ENCODE results near the gene PEX14. TPM values are rescaled to one million over a fixed set of nuclear protein-coding genes. Genes with fewer than 3 reads are reported as not detected.

Gene PEX14
- total RNA-seq, 5 donors from 2014 or later (not counting 1 experiment from before 2014, with no cell fraction given) = 22.3 to 24.5 (median 22.7) TPM

GRCh38 chr1:10515301-10515975, 40.7 kb downstream of the PEX14 start:
- peaks cover 16% of the 10 kb centered on the region for H3K36me3 Mint-ChIP-seq
- Histone ChIP-seq H3K4me1 (ENCODE audit: control insufficient read depth in 1 of 2, extremely low read depth in 1 of 2, insufficient read depth in 2 of 2, low read length in 2 of 2) (peaks cover 25 to 63% of the 10 kb centered on the region in 2 experiments), H3K27me3 (replicated peaks in 1 of 2; ENCODE audit: control insufficient read depth in 2 of 2, extremely low read depth in 1 of 2, insufficient read depth in 2 of 2, low read length in 1 of 2) (no peaks in the 10 kb centered on the region), H3K9me3 (no peaks in the 10 kb centered on the region), H3K36me3 (ENCODE audit: control insufficient read depth in 2 of 2, extremely low read depth in 1 of 2, insufficient read depth in 1 of 2, low read length in 1 of 2) (peaks cover 2 to 3% of the 10 kb centered on the region in 2 donors), H3K4me3 (ENCODE audit: control insufficient read depth in 1 of 2, extremely low read depth in 1 of 2, low read length in 1 of 2) (no peak overlapping the region), H3K27ac (ENCODE audit: low read length) (peak overlapping the region; percentile 16)
- H3K9me3 Mint-ChIP-seq = no peaks in the 10 kb centered on the region
- H3K27ac Mint-ChIP-seq = peak overlapping the region; percentile 81 to 93
- ATAC-seq (replicated peaks in 1 of 4) (no peak), DNase-seq (peak in 2 of 35 experiments; percentile 10 to 30)
- H3K27me3 Mint-ChIP-seq = no peaks in the 10 kb centered on the region
- CTCF ChIA-PET = interaction anchor here in 1 of 2 donors (0.6 to 0.9 kb wide), 2 partner anchors 62 to 162 kb away, joined by 3 read pairs; no protein-coding TSS in a partner anchor
- 61% methylated on average over 2 of the region's 10 CpGs for WGBS (ENCODE audit: insufficient coverage)
- H3K4me3 Mint-ChIP-seq = peak overlapping the region in 2 of 3 donors; percentile 26 to 58
- peaks cover 77 to 85% (median 81%) of the 10 kb centered on the region in 3 donors for H3K4me1 Mint-ChIP-seq
- POLR2A ChIA-PET = no interaction called here

GRCh38 chr1:10515976-10516750, 41.4 kb downstream of the PEX14 start:
- Mint-ChIP-seq H3K9me3 (no peaks in the 10 kb centered on the region), H3K27ac (peak overlapping the region; percentile 81 to 93), H3K4me3 (peak overlapping the region in 2 of 3 donors; percentile 26 to 58), H3K4me1 (peaks cover 75 to 81% (median 78%) of the 10 kb centered on the region in 3 donors), H3K36me3 (peaks cover 21% of the 10 kb centered on the region), H3K27me3 (no peaks in the 10 kb centered on the region)
- H3K9me3 ChIP-seq = no peaks in the 10 kb centered on the region
- WGBS (ENCODE audit: insufficient coverage) = 85% methylated on average over 5 of the region's 6 CpGs
- H3K4me1 ChIP-seq (ENCODE audit: control insufficient read depth in 1 of 2, extremely low read depth in 1 of 2, insufficient read depth in 2 of 2, low read length in 2 of 2) = peaks cover 21 to 58% of the 10 kb centered on the region in 2 experiments
- DNase-seq (no peak), ATAC-seq (replicated peaks in 1 of 4) (no peak)
- no peaks in the 10 kb centered on the region for H3K27me3 ChIP-seq (replicated peaks in 1 of 2; ENCODE audit: control insufficient read depth in 2 of 2, extremely low read depth in 1 of 2, insufficient read depth in 2 of 2, low read length in 1 of 2)
- ChIA-PET CTCF (interaction anchor here in 1 of 2 donors (0.6 to 0.9 kb wide), 2 partner anchors 61 to 161 kb away, joined by 3 read pairs; no protein-coding TSS in a partner anchor), POLR2A (no interaction called here)
- H3K36me3 ChIP-seq (ENCODE audit: control insufficient read depth in 2 of 2, extremely low read depth in 1 of 2, insufficient read depth in 1 of 2, low read length in 1 of 2) = peaks cover 2 to 5% of the 10 kb centered on the region in 2 donors
- peak overlapping the region; percentile 16 for H3K27ac ChIP-seq (ENCODE audit: low read length)
- H3K4me3 ChIP-seq (ENCODE audit: control insufficient read depth in 1 of 2, extremely low read depth in 1 of 2, low read length in 1 of 2) = no peak overlapping the region

- no peaks in the 10 kb centered on the region for H3K27me3 Mint-ChIP-seq
- H3K4me3 Mint-ChIP-seq = peak overlapping the region in 2 of 3 donors; percentile 32 to 50
Measured at GRCh38 chr1:10516925-10517676, 42.4 kb downstream of the PEX14 start.

GRCh38 chr1:10517677-10517982, 42.9 kb downstream of the PEX14 start:
- H3K36me3 ChIP-seq (ENCODE audit: control insufficient read depth in 2 of 2, extremely low read depth in 1 of 2, insufficient read depth in 1 of 2, low read length in 1 of 2) = peaks cover 2 to 5% of the 10 kb centered on the region in 2 donors
- H3K4me1 ChIP-seq (ENCODE audit: control insufficient read depth in 1 of 2, extremely low read depth in 1 of 2, insufficient read depth in 2 of 2, low read length in 2 of 2) = peaks cover 10 to 52% of the 10 kb centered on the region in 2 experiments
- Mint-ChIP-seq H3K4me3 (no peak overlapping the region), H3K4me1 (peaks cover 75 to 82% (median 79%) of the 10 kb centered on the region in 3 donors), H3K9me3 (no peaks in the 10 kb centered on the region), H3K36me3 (peaks cover 29% of the 10 kb centered on the region), H3K27ac (peak overlapping the region; percentile 81 to 93), H3K27me3 (no peaks in the 10 kb centered on the region)
- ChIA-PET POLR2A (no interaction called here), CTCF (interaction anchor here in 1 of 2 donors (0.7 kb wide), 1 partner anchor 243 kb away, joined by 3 read pairs; no protein-coding TSS in a partner anchor)
- WGBS (ENCODE audit: insufficient coverage) = 92% methylated on average over 2 of the region's 2 CpGs
- no peaks in the 10 kb centered on the region for H3K27me3 ChIP-seq (replicated peaks in 1 of 2; ENCODE audit: control insufficient read depth in 2 of 2, extremely low read depth in 1 of 2, insufficient read depth in 2 of 2, low read length in 1 of 2)
- no peak for ATAC-seq (replicated peaks in 1 of 4)
- no peak for DNase-seq
- no peaks in the 10 kb centered on the region for H3K9me3 ChIP-seq
- no peak overlapping the region for H3K27ac ChIP-seq (ENCODE audit: low read length)
- H3K4me3 ChIP-seq (ENCODE audit: control insufficient read depth in 1 of 2, extremely low read depth in 1 of 2, low read length in 1 of 2) = no peak overlapping the region

More at GRCh38 chr1:10516925-10517676, 42.4 kb downstream of the PEX14 start:
- H3K36me3 ChIP-seq (ENCODE audit: control insufficient read depth in 2 of 2, extremely low read depth in 1 of 2, insufficient read depth in 1 of 2, low read length in 1 of 2) = peaks cover 2 to 5% of the 10 kb centered on the region in 2 donors
- H3K9me3 Mint-ChIP-seq = no peaks in the 10 kb centered on the region
- ChIA-PET CTCF (interaction anchor here in 1 of 2 donors (0.7 kb wide), 1 partner anchor 243 kb away, joined by 3 read pairs; no protein-coding TSS in a partner anchor), POLR2A (no interaction called here)
- H3K36me3 Mint-ChIP-seq = peaks cover 29% of the 10 kb centered on the region
- no peaks in the 10 kb centered on the region for H3K9me3 ChIP-seq
- H3K27ac ChIP-seq (ENCODE audit: low read length) = no peak overlapping the region
- WGBS (ENCODE audit: insufficient coverage) = 98% methylated on average over 5 of the region's 8 CpGs
- H3K27ac Mint-ChIP-seq = peak overlapping the region; percentile 81 to 93
- no peak overlapping the region for H3K4me3 ChIP-seq (ENCODE audit: control insufficient read depth in 1 of 2, extremely low read depth in 1 of 2, low read length in 1 of 2)
- H3K27me3 ChIP-seq (replicated peaks in 1 of 2; ENCODE audit: control insufficient read depth in 2 of 2, extremely low read depth in 1 of 2, insufficient read depth in 2 of 2, low read length in 1 of 2) = no peaks in the 10 kb centered on the region
- no peak for ATAC-seq (replicated peaks in 1 of 4)
- peaks cover 75 to 81% (median 77%) of the 10 kb centered on the region in 3 donors for H3K4me1 Mint-ChIP-seq
- no peak for DNase-seq
- peaks cover 14 to 53% of the 10 kb centered on the region in 2 experiments for H3K4me1 ChIP-seq (ENCODE audit: control insufficient read depth in 1 of 2, extremely low read depth in 1 of 2, insufficient read depth in 2 of 2, low read length in 2 of 2)

GRCh38 chr1:10519016-10519417, 44.3 kb downstream of the PEX14 start:
- H3K27ac ChIP-seq (ENCODE audit: low read length) = no peak overlapping the region
- H3K27me3 ChIP-seq (replicated peaks in 1 of 2; ENCODE audit: control insufficient read depth in 2 of 2, extremely low read depth in 1 of 2, insufficient read depth in 2 of 2, low read length in 1 of 2) = no peaks in the 10 kb centered on the region
- DNase-seq (no peak), ATAC-seq (replicated peaks in 1 of 4) (no peak)
- peaks cover 8 to 39% of the 10 kb centered on the region in 2 experiments for H3K4me1 ChIP-seq (ENCODE audit: control insufficient read depth in 1 of 2, extremely low read depth in 1 of 2, insufficient read depth in 2 of 2, low read length in 2 of 2)
- no peak overlapping the region for H3K27ac Mint-ChIP-seq
- no peaks in the 10 kb centered on the region for H3K9me3 ChIP-seq
- no peak overlapping the region for H3K4me3 Mint-ChIP-seq
- ChIA-PET POLR2A (interaction anchor here in 1 of 2 donors (0.5 kb wide), 1 partner anchor 645 kb away, joined by 9 read pairs; no protein-coding TSS in a partner anchor), CTCF (interaction anchor here in 1 of 2 donors (0.5 kb wide), 1 partner anchor 20 kb away, joined by 3 read pairs; no protein-coding TSS in a partner anchor)
- H3K9me3 Mint-ChIP-seq = no peaks in the 10 kb centered on the region
- WGBS (ENCODE audit: insufficient coverage) = 94% methylated on average over 3 of the region's 7 CpGs
- H3K36me3 Mint-ChIP-seq = peaks cover 31% of the 10 kb centered on the region
- peaks cover 69 to 77% (median 73%) of the 10 kb centered on the region in 3 donors for H3K4me1 Mint-ChIP-seq
- no peaks in the 10 kb centered on the region for H3K27me3 Mint-ChIP-seq
- peaks cover 0 to 5% of the 10 kb centered on the region in 2 donors for H3K36me3 ChIP-seq (ENCODE audit: control insufficient read depth in 2 of 2, extremely low read depth in 1 of 2, insufficient read depth in 1 of 2, low read length in 1 of 2)
- H3K4me3 ChIP-seq (ENCODE audit: control insufficient read depth in 1 of 2, extremely low read depth in 1 of 2, low read length in 1 of 2) = no peak overlapping the region

All from T-cell (primary cell).